ENCODE results near the gene CCNJL.

The CCNJL gene

DNA sequence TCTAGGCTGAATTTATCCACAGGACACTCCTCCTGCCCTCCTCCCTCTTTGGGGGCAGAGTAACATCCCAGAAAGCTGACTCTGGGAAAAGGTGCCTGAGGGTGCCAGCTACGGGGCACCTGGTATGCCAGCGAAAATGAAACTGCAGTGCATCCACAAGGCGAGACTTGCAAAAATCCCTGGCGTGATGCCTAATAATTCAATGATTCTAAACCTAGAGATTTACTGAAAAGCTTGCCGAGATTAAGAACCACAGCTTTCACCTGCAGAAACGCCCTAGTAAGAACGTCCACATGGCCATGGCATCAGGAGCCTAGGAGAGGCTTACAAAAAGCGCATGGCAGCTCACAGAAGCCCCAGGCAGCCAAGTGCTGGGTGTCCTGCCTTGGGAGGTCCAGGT lies 20.9 kb downstream of the CCNJL start:
- no peak for DNase-seq (ENCODE audit: low read depth in 2 of 2)

DNA sequence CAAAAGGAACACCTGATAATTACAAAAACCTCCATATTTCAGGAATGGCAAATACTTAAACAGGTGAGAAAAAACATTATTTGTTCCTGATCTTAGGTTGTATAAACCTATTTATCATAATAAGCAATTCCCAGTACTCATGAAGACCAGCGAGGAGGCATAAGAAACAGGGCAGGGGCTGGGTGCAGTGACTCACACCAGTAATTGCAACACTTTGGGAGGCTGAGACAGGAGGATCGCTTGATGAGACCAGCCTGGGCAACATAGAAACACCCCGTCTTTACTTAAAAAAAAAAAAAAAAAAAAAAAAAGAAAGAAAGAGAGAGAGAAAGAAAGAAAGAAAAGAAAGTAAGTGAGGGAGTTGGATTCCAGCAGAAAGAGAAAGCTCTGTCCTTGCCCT lies 21.6 kb downstream of the CCNJL start:
- DNase-seq (ENCODE audit: low read depth in 2 of 2) = no peak

DNA sequence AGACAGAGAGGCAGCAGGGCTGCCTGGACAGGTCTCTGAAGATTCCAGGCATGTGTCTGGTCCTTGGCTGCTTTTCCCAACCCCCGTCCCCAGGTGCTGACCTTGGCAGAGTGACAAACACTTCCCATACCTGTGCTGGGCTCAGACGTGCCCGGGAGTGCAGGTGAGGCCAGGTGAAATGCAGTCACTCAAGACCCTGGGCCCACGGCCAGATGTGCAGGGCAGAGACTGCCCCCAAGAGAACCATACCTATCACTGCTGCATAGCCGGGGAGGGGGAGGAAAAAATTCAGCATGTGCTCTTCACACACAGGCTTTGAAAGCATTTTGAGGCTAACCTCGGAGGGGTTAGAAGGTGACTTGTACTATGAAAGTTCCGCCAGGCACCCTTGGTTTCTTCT lies 22.6 kb downstream of the CCNJL start:
- DNase-seq (ENCODE audit: low read depth in 2 of 2) = no peak

DNA sequence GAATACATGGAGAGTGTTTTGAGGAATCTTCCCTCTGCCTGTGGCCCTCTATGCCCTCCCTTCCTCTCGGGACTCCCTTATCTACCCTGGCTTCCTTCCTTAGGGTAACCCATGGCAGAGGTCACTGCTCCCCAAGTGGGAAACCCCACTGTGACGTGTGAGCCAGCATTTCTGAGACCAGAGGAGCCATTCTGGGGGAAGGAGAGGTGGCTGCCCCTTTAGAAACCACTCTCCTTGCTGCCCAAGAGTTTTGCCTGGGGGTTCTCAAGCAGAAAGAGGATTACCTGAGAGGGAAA lies 23.1 kb downstream of the CCNJL start:
- no peak for DNase-seq (ENCODE audit: low read depth in 2 of 2)

DNA sequence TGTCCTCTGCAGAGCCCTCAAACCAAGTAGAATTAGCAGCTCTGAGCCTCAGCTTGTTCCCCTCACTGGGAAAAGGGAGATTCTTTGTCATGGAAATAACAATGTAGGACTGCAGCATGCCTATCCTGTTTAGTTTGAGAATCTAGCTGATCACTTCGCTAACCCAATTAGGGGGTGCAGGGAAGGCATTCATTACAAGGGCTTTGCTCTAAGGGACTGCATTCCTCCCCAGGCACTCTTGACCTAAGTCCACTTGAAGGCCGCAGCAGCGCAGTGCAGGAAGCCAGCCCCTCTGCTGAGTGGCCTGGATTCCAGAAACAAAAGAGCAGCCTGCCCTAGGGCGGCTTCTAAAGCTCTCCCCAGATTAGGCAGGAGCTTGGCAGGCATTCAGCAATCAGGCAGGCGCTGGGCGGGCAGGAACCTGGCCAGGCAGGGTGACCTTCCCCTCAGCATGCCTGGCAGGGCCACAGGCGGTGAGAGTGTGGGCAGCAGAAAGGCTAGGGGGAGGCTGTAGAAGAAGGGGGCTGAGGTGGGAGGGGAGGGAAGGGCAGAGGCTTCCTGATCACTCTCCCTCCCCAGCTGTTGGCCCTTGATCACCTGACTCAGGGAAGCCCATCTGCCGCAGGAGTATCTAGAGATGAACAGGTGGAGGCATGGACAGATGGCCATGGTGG lies 24.8 kb downstream of the CCNJL start:
- DNase-seq (ENCODE audit: low read depth in 2 of 2) = no peak

DNA sequence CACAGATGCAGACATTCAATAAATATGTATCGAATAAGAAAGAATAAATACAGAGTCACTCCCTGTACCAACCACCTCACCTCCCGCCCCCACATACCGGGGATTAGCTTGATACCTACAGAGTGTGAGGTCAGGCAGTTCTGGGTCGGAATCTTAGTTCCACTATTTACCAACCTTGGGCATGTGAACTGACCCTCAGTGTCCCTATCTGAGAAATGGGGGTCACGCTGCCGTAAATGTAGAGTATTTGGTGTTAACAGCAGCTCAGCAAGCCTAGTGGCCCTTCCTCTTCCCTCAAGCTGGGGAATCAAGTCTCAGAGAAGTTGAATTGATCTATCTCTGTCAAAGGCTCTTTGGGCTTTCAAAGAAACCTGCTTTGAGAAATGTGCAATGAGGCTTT lies 25.4 kb downstream of the CCNJL start:
- DNase-seq (ENCODE audit: low read depth in 2 of 2) = no peak

DNA sequence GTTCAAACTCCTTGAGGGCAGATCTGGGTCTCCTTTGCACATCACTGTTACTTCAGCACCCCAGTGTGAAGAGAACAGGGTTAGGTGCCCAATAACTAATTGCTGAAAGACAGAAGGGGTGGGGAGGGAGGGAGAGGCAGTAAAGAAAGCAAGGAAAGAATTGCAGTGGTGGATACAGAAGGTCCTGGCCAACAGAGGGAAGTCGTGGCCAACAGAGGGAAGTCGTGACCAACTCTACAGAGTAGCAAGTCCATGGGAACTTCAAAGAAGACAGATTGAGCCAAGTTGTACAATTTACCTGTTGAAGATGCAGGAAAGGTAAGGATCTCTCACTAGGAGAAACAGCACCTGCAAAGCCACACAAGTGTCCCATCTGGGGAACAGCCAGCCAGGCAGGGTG lies 27.0 kb downstream of the CCNJL start:
- DNase-seq (ENCODE audit: low read depth in 2 of 2) = no peak

DNA sequence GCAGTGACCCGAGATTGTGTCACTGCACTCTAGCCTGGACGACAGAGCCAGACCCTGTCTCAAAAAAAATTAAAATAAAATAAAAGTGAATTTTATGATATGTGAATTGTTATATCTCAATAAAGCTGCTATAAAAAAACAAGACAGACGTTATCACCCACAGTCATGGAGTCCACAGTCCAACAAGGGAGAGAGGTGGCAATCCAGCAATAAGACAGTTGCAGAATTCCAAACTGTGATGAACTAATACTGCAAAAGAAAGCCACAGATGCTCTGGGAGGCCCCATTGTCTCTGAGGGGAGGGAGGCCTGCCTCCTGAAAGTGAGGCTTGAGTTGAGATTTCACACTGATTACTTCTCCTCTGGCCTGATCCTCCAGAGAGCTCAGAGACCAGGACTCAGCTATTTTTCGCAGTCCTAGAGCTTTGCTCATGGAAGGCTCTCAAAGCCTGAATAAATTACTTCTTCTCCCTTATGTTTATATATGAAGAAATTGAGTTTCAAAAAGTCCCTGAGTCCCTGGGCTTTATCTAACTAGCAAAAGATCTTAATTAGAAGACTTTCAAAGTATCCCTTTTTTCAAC lies 28.0 kb downstream of the CCNJL start:
- no peak for DNase-seq (ENCODE audit: low read depth in 2 of 2)

DNA sequence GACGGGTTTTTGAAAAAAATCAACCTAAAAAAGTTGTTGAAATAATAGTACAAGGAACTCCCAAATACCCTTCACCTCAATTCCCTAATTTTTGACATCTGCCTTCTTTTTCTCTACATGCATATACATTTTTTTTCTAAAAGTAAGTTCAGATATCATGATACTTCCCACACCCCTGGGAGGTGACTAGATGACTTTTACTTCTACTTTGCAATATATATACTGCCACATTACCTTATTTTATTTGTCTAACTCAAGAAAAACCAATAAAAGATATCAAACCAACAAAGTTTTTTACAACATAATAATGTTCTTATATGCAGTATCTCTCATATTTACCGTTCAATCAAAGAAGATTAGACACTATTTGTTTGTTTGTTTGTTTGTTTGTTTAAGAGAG lies 31.1 kb downstream of the CCNJL start:
- DNase-seq (ENCODE audit: low read depth in 2 of 2) = no peak

DNA sequence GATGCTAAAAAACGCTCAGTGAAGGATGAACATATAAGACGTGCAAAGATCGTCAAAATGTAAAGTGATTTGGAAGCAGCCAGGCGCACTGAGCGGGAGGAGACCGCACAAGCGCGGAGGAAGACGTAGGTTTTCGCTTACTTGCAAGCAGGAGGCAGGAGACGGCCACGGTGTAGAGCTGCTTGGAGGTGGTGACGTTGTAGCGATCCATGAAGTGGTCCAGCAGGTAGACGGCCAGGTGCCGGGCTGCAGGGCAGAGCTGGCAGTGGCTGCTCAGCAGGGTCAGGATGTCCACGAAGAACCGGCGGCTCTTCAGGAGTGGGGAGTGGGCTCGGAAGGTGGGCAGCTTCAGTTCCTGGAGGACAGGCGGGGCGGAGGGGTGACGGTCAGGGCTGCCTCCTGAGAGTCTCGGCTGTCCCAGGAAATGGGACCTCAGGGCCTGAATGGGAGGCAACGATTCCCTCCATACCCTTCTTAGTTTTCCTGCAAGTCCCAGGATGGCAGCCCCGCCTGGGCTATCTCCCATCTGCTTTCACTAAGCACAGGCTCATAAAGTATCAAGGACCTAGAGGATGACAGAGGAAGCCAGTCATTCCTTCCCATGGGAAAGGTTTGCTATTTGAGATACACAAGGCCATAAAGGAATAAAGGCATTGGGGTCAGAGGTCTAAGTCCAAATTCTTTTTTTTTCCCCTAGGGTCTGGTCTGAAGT lies 31.8 kb downstream of the CCNJL start:
- no peak for DNase-seq (ENCODE audit: low read depth in 2 of 2)

DNA sequence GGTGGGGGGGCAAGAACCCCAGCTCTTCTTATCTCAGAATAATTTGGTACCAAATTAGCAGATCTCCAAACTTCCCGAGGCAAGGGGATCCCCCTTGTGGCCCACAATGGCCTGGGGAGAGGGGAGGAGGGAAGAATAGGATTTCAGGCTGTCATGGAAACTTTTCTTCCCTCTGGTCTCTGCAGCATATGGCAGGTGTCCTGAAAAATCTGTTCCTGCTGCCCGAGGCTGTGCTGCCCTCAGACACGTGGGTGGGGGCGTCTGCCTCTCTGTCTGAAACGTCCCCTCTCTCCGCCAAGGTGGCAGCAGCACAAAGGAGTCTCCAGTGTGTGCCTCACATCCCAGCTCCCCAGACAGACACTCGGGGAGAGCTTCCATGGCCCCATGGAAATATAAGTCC lies 34.0 kb downstream of the CCNJL start:
- no peak for DNase-seq (ENCODE audit: low read depth in 2 of 2)

DNA sequence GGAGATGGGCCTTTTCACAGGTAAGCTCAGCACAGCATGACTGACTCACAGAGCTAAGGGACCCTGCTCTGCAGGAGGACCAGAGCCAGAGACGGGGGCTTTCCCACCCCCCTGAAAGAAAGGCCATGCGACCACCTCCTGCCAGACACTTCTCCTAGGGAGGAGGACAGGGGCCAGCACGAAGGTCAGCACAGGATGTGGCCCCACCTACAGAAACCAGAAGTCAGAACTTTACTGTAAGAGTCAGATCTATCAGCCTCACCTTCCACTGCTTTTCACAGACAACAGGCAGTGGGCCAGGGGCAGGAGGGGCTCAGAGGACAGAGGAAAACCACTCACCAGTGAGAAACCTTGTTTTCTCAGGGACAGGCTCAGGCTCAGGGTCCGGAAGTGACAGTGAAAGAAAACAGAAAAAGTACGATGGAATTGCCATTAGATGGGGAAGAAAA lies 37.9 kb downstream of the CCNJL start:
- DNase-seq (ENCODE audit: low read depth in 2 of 2) = no peak

DNA sequence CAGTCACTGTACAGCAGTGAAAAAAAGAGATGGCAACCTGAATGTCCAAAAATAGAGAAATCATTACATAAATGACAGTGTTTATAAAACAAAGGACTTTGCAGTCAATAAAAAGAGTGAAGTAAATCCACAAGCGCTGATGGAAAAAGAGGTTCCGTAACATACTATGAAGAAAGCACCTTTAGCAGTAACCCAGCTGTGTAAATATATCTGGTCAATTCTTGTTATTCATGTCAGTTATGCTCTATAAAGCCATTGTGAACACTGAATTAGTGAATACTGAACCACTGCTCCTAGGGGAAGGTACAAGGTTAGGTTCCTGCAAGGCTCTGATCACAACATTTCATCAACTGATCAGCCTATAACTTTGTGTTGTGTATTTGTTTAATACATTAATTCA lies 39.5 kb downstream of the CCNJL start:
- no peak for DNase-seq (ENCODE audit: low read depth in 2 of 2)

DNA sequence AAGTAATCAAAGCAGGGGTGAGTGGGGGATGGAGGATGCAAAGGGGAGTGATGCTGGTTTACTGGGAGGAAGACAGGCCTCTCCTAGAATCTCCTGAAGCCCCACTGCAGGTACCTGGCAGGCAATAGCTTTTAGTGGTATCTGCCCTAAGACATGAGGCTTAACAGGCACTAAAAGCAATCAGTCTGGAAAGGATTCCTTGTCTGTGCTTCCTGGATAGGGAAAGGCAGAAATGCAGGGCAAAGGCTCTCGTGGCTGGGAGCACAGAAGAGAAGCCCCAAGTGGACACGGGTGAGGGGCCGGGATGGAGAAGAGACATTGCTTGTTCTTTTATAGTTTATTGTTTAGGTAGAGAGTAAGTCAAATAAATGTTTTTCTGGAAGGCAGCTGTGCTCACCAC lies 40.1 kb downstream of the CCNJL start:
- no peak for DNase-seq (ENCODE audit: low read depth in 2 of 2)

DNA sequence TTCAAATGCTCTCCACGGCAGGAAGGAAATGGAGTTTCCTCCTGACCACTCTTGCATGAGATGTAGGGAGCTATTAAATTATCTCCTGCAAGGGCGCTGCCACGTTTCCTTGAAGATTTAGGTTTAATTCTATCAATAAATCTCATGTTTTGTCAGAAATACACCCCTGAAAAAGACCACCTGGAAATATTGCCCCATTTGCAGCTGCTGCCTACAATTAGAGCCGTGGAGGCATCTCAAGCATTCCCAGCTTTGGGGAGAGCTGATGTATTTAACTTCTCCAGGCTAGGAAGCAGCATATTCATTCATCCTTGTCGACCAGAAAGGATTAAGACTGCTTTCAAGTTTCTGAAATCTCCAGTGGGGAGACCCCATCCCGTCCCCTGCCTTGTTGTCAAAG lies 40.5 kb downstream of the CCNJL start:
- no peak for DNase-seq (ENCODE audit: low read depth in 2 of 2)

DNA sequence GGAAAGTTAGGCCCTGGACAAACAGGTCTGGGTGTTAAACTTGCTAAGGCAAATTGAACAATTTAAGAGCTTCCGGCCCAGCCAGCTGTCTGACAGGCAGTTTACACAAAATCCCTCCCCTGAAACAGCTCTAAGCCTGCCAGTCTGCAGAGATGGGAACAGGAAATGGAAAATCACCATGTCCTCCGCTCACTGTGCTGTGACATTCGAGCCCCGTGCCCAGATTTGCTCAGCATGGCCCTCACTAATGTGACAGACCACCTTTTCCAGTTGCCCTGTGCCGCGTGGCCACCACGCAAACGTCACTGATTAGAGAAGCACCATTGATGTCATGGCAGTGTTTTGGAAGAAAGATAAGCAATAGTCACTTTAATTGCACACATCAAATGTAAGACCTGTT lies 41.0 kb downstream of the CCNJL start:
- no peak for DNase-seq (ENCODE audit: low read depth in 2 of 2)

DNA sequence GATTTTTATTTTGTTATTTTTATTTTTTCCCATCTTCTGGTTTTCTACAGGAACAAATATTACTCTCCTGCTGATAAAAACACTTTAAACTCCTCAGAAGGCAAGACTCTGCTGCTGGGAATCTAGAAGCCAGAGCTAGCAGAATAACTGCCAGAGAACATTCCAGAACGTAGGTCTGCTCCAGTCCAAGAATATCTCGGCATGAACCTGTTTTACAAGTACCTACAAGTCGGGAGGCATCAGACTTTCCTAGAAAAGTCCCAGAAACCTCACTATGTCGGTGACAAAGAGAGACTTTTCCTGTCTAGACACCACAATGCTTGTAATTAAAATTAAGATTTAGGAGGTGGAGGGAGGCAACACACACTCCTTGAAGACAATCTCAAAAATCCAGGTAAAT lies 41.7 kb downstream of the CCNJL start:
- DNase-seq (ENCODE audit: low read depth in 2 of 2) = no peak

DNA sequence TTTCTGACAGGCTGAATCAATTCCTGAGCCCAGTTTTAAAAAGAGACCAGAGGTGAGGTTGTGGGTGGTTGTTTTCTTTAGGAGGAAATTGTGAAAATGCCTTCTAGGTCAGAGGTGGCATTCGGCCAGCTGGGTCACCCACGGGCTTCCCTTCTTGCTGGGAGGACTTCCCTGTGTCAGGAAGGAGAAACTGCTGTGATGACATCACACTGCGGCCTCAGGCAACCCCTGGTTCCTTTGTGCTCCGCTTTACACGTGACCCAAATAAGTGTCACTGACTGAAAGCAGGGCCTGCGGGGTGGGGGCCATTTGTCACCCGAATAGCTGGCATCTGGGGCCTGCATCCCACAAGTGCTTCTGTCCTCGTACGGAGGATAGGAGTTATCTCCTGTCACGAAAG lies 43.3 kb downstream of the CCNJL start:
- no peak for DNase-seq (ENCODE audit: low read depth in 2 of 2)

DNA sequence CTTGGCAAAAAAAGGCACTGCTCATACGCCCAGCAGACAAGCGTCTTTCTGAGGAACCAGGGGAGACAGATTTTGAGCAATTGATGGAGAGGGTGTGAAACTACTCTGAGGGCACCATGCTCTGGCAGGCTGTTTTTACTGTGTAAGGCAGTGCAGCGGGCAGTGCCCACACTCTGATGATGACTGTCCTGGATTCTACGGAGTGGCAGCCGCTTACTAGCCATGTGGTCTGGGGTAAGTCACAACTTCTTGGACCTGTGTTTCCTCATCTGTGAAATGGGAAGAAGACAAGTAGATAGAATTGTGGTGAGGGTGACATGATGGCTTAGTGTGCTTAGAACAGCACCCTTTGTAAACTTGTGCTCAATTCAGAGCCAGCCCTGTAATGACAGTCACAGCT lies 44.2 kb downstream of the CCNJL start:
- no peak for DNase-seq (ENCODE audit: low read depth in 2 of 2)

DNA sequence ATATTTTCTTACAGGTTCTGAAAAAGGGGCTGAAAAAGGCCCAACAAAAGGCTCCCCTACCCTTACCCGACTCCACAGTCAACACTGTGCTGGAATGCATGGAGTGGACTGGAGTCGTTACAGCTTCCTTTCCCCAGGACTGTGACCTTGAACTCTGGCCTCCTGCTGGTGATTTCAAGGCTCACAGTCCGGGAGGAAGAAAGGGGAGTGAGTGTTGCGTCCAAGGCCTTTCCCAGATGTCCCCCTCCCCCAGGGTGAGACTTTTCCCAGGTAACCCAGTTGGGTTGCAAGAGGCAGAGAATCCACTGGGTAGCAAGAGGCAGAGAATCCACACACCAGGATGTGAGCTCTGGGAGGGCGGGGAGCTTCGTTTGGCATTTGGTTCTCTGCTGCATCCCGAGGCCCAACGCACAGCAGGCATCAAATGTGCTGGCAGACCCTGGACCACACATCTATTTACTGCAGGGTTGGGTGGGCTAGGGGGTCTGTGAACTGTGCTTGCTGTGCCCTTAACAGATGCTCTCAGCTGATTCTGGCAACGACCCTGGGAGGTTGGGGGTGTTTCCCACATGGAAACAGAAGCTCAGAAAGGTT lies 45.5 kb downstream of the CCNJL start:
- no peak for DNase-seq (ENCODE audit: low read depth in 2 of 2)

DNA sequence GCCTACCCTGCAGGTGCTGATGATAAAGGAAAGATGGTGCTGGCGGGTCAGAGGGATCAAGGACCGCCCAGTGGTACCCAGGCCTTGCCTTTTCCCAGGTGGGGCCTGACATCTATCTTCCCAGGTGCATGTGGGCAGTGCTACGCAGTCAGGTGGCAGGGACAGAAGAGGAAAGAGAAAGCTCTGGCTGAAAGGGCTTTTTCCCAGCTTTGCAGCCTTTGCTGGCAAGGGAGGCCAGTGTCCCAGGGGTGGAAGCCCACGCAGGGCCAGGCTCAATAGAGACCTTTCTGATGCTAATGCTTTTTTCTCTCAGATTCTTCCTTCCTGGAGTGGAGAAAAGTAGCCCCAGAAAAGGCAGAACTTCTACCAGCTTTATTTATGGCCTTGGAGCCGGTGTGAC lies 46.3 kb downstream of the CCNJL start:
- DNase-seq (ENCODE audit: low read depth in 2 of 2) = no peak

DNA sequence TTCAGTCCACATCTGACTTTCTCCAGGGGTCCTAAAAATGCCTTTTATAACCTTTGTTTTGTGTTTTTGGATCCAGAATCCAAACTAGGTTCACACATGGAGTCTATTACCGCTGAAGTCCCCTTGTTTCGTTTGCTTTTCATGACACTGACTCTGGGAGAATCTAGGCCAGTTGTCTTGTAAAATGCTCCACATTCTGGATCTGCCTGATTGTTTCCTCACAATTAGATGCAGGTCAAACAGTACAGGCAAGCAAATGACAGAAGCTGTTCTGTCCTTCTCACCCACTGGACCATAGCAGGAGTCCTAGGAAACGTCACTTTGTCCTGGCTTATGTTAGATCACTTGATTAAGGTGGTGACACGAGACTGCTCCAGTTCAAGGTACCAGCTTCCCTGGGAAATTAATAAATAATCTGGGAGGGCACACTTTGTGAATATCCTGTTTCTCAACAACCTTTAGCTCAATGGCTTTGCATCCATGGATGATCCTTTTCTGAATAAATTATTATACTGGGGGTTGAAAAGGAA lies 49.0 kb downstream of the CCNJL start:
- no peak for DNase-seq (ENCODE audit: low read depth in 2 of 2)

Measured in stimulated activated CD8-positive, alpha-beta memory T cell treated with anti-CD3 and anti-CD28 coated beads, Interleukin-15, amount 100 ng/mL, for 48 hours (primary cell).